ENCODE results near the gene VAV3. TPM values are rescaled to one million over a fixed set of nuclear protein-coding genes. Genes with fewer than 3 reads are reported as not detected.

The VAV3 gene
- polyA plus RNA-seq, 1 donor from 2014 or later = 7.9 TPM

DNA sequence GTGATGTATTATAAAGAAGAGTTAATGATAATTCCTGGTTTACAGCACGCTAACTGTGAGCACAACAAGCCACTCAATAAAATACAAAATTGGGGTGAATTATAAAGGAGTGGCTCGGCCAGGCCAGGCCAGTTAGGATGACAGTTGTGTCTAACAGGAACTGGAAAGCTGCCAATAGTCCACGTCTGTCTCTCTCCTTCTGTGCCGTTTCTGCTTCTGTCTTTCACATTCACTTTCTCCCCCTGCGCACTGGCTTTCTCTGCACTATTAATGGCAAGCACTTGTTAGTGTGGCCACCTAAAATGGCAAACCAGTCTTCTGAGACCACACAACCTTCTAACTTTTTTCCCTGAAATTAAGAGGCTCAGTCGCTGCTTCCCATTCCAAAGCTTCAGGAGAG lies 429.9 kb downstream of the VAV3 start:
- Mint-ChIP-seq H3K4me1 (no peaks in the 10 kb centered on the region), H3K27me3 (peaks cover 4% of the 10 kb centered on the region), H3K36me3 (no peaks in the 10 kb centered on the region), H3K4me3 (no peak overlapping the region), H3K9me3 (no peaks in the 10 kb centered on the region), H3K27ac (no peak overlapping the region)

DNA sequence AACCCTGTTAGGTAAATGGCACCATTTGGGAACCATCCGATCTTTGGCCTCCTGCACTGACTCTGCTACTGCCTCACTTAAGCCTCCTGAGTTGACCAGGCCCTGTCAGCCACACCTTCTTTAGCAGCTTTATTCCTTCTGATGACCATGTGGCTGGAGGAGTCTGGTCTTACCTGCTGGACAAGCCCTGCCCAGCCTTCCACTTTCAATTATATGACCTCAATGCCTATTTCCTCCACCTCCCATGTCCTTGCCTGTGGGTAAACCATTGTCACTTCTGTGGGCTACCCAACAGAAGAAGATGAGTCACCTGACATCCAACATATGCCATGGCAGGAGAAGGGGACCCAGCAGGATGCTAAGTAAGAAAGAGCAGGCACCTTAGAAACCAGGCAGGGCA lies 430.3 kb downstream of the VAV3 start:
- no peak overlapping the region for H3K27ac Mint-ChIP-seq

DNA sequence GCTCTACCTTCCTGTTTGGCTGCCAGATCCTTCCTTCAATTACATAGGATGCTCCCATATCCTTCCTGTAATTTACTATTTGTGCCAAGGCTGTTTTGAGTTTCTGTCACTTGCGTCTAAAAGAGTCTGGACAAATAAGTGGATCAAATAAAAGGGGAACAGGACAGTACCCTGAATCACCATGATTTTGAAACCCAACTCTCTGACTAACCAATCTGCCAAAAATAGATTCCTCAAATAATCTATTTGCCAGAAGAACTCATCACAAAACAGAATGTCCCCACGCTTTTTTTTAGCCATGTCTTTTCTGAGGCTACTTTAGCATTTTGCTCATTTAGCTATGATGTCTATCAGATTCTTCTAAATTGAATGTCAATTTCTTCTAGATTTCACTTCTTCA lies 431.5 kb downstream of the VAV3 start:
- Mint-ChIP-seq H3K36me3 (no peaks in the 10 kb centered on the region), H3K4me1 (peaks cover 0 to 5% (median 3%) of the 10 kb centered on the region in 3 donors), H3K4me3 (no peak overlapping the region), H3K9me3 (no peaks in the 10 kb centered on the region), H3K27me3 (peaks cover 4% of the 10 kb centered on the region), H3K27ac (no peak overlapping the region)

More for the DNA sequence above, 430.3 kb downstream of the VAV3 start:
- Mint-ChIP-seq H3K36me3 (no peaks in the 10 kb centered on the region), H3K9me3 (no peaks in the 10 kb centered on the region), H3K4me3 (no peak overlapping the region), H3K4me1 (peaks cover 0 to under 1% (median under 1%) of the 10 kb centered on the region in 3 donors), H3K27me3 (peaks cover 4% of the 10 kb centered on the region)

DNA sequence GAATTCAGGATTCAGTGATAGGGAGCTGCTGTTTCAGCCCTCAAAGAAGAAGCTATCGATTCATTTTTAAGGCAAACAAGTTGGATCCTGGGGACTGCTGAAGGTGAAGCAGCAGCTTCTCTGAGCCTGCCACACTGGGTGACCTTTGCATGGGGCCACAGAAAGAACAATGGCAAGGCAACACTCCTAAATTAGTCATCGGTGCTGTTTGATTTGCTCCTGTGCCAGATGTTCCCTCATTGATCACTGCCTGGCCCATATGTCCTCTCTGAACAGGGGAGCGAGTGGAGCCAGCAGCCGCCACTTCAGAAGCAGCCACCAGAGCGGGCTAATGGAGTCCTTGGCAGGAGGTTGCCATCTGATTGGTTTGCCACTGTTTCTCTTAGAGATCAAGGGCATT lies 432.7 kb downstream of the VAV3 start:
- H3K4me1 Mint-ChIP-seq = peaks cover 0 to 5% (median 3%) of the 10 kb centered on the region in 3 donors
- no peaks in the 10 kb centered on the region for H3K9me3 Mint-ChIP-seq
- H3K36me3 Mint-ChIP-seq = no peaks in the 10 kb centered on the region
- no peak overlapping the region for H3K4me3 Mint-ChIP-seq
- no peak overlapping the region for H3K27ac Mint-ChIP-seq
- H3K27me3 Mint-ChIP-seq = peaks cover 4% of the 10 kb centered on the region

DNA sequence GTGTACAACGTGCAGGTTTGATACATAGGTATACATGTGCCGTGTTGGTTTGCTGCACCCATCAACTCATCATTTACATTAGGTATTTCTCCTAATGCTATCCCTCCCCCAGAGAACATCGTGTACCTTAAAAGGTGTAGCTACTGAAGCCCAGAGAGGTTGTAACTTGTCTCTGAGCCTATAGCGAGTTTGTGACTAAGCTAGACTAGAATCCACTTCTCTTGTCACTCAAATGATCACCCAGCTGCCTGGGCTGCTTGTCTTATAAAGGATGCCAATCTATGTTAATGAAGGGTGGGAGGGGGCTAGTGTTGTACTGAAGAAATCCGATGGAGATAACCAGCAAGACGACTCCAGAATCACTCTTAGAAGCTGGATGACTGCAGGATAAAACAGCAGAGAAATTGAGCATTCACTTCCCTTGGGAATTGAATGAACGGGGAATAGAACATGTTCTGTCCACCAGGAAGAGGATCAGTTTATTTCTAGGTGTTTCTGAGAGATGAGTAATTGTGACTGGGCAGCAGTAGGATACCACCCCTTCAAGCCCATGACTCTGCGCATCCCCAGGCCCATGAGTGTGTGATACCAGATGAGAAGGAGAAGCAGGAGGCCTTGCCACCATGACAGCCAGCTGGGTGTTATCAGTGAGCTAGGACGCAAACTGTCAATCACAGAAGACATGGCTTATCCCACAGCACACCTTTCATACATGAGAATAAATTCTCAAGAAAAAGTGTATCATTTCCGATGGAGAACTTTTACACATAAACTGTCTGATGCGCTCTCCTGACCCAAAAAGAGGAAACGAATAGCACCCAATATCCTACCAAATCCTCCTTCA lies 433.7 kb downstream of the VAV3 start:
- H3K36me3 Mint-ChIP-seq = no peaks in the 10 kb centered on the region
- H3K9me3 Mint-ChIP-seq = no peaks in the 10 kb centered on the region
- H3K27me3 Mint-ChIP-seq = peaks cover 4% of the 10 kb centered on the region
- no peak overlapping the region for H3K27ac Mint-ChIP-seq
- no peak overlapping the region for H3K4me3 Mint-ChIP-seq
- H3K4me1 Mint-ChIP-seq = peaks cover 0 to 5% (median 3%) of the 10 kb centered on the region in 3 donors

DNA sequence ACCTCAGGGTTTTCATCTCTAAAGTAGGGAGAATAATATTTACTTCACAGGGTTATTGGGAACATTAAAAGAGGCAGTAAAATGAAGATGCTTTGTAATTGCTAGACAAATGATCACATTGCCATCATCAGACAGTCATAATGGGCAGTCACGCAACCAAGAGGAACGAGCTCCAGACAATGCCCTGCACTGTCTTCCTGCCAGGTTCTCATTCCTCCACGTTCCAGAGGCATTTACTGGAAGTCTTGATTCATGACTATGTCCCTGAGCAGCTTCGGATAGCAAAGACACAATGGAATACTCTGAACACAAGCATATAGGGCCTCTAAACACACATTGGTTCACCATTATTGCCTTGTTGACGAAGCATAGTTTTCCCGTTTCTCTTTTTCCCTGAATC lies 434.4 kb downstream of the VAV3 start:
- peaks cover 0 to 5% (median 3%) of the 10 kb centered on the region in 3 donors for H3K4me1 Mint-ChIP-seq
- H3K27me3 Mint-ChIP-seq = peaks cover 4% of the 10 kb centered on the region
- H3K4me3 Mint-ChIP-seq = no peak overlapping the region
- H3K36me3 Mint-ChIP-seq = no peaks in the 10 kb centered on the region
- H3K27ac Mint-ChIP-seq = no peak overlapping the region
- no peaks in the 10 kb centered on the region for H3K9me3 Mint-ChIP-seq

DNA sequence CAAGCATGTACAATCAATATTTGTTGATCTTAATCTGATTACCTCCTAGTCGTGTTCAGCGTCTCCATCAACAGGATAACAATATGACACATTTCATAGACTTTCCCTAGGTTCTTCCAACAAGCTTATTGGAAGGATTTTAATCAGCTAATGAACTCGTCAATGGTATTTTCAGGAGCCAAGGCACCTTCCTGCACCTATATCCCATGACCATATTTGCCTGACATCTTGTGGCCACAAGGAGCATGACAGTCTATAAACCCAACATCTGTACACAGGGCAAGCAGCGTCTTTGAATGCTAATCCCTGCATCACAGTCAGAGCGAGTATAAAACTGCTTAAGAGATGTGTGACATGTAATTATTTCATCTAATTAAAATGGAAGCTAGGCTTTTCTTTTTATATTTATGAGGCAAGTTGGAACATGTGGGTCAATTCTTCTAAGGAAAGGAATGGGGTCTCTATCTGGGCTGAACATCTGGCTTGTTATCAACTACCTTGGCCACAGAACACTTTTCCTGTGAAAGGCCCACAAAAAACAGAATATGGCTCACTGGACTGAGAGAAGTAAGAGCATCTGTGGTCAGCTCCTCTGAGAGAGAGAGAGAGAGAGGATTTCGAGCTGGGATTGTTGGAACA lies 435.4 kb downstream of the VAV3 start:
- H3K9me3 Mint-ChIP-seq = no peaks in the 10 kb centered on the region
- H3K27me3 Mint-ChIP-seq = peaks cover 2% of the 10 kb centered on the region
- no peak overlapping the region for H3K27ac Mint-ChIP-seq
- H3K4me3 Mint-ChIP-seq = no peak overlapping the region
- H3K4me1 Mint-ChIP-seq = peaks cover 0 to 5% (median 3%) of the 10 kb centered on the region in 3 donors
- no peaks in the 10 kb centered on the region for H3K36me3 Mint-ChIP-seq

DNA sequence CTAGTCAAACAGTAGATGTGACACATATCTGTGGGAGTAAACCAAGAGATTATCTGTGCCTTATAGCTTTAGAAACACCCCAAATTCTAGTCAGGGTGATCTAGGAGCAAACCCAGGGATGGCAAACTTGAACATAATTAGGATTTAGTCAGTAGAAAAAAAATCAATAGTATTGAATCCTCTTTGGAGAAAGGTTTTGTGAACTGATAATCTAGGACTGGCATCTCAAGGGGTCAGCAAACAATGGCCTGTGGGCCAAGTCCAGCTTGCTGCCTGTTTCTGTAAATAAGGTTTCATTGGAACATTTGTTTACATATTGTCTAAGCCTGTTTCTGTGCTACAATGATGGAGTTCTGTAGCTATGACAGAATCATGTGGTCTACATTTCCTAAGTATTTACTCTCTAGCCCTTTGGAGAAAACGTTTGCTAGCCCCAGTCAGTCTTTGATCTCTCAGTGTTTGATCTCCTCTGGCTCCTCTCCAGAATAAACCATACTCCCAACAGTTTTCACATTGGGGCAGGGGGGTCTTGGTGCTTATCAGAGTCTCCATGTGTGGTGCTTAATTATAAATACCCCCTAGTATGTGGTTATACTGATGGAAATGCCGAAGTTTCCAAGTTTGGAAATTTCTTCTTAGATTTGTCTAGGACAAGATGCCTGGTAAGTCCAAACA lies 438.3 kb downstream of the VAV3 start:
- H3K27me3 Mint-ChIP-seq = peaks cover 2% of the 10 kb centered on the region
- H3K27ac Mint-ChIP-seq = no peak overlapping the region
- H3K4me1 Mint-ChIP-seq = peaks cover 0 to 10% (median 7%) of the 10 kb centered on the region in 3 donors
- no peaks in the 10 kb centered on the region for H3K9me3 Mint-ChIP-seq
- H3K36me3 Mint-ChIP-seq = no peaks in the 10 kb centered on the region
- H3K4me3 Mint-ChIP-seq = no peak overlapping the region

DNA sequence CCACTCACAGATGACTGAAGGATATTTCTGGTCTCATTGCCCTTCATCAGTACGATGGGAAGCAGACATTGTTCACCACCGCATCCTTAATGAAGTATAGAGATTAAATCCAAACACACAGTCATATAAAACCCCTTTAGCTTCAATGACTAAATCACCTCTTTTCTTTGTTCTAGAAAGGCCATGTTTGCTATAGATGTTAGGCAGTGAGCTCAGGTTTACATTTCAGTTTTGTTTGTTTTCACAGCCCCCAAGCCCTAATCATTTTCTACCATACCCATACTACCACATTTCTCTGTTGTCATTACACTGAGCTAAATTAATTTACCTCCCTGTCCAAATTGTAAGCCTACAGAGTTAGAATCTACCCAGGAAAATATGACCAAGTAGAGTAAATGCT lies 439.0 kb downstream of the VAV3 start:
- peaks cover 0 to 10% (median 7%) of the 10 kb centered on the region in 3 donors for H3K4me1 Mint-ChIP-seq
- H3K4me3 Mint-ChIP-seq = no peak overlapping the region
- H3K27ac Mint-ChIP-seq = no peak overlapping the region
- H3K36me3 Mint-ChIP-seq = no peaks in the 10 kb centered on the region
- H3K27me3 Mint-ChIP-seq = no peaks in the 10 kb centered on the region
- no peaks in the 10 kb centered on the region for H3K9me3 Mint-ChIP-seq

DNA sequence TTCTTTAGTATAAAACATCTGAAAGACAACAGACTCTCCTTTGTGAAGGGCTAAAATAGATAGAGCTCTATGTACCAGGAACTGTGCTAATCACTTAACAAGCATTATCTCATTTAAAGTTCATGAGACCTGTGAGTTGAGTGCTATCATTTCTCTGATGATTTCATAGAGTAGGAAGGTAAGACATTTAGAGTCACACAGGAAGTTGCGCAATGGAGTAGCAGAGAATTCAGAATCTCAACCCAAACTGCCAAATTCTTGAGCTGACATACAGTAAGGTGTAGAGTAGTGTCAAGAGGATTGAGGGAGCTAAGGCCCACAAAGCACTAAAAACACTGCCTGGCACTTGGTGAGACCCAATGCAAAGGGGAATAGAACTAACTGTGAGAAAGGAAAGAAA lies 439.8 kb downstream of the VAV3 start:
- Mint-ChIP-seq H3K4me3 (no peak overlapping the region), H3K4me1 (peaks cover 0 to 10% (median 7%) of the 10 kb centered on the region in 3 donors), H3K27me3 (no peaks in the 10 kb centered on the region), H3K36me3 (no peaks in the 10 kb centered on the region), H3K9me3 (no peaks in the 10 kb centered on the region), H3K27ac (no peak overlapping the region)

DNA sequence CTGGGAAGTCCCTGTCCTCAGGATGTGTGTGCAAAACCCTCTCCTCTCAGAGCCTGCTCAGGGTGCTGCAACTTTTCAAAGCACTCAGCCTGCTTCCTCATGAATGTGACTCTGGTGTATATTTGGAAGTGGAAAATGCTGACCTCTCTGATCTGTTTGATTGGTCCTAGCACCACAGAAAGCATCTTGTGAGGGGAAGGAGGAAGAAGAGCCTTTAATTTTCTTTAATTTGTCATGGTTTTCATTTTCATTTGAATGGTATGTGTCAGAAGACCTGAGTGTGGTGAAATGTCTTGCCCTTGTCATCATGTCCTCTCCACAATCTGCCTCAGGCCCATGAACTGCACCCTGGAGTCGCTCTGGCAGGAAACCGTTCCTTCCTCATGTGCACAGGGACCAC lies 440.7 kb downstream of the VAV3 start:
- H3K4me3 Mint-ChIP-seq = no peak overlapping the region
- H3K9me3 Mint-ChIP-seq = no peaks in the 10 kb centered on the region
- no peaks in the 10 kb centered on the region for H3K36me3 Mint-ChIP-seq
- no peak overlapping the region for H3K27ac Mint-ChIP-seq
- peaks cover 0 to 7% (median 4%) of the 10 kb centered on the region in 3 donors for H3K4me1 Mint-ChIP-seq
- H3K27me3 Mint-ChIP-seq = no peaks in the 10 kb centered on the region

DNA sequence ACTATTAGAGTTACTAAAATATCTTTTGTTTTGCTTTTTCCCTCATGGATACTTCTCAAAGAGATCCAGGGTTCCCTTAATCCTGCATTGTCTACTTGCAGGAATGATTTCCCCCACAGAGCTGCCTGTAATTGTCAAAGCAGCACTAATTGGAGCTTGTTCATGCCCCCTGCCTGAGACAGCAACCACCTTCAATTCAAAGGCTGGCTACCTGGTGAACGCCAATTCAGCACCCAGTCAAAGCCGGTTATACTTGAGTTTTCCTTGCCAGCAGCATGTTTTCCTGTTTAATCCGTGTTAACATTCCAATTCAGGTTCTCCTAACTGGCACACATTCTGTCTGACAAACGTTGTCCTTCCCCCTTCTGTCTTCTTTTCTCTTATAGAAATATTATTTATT lies 441.2 kb downstream of the VAV3 start:
- Mint-ChIP-seq H3K4me3 (no peak overlapping the region), H3K27me3 (no peaks in the 10 kb centered on the region), H3K36me3 (no peaks in the 10 kb centered on the region), H3K27ac (no peak overlapping the region), H3K9me3 (no peaks in the 10 kb centered on the region), H3K4me1 (peaks cover 0 to 5% (median 4%) of the 10 kb centered on the region in 3 donors)

DNA sequence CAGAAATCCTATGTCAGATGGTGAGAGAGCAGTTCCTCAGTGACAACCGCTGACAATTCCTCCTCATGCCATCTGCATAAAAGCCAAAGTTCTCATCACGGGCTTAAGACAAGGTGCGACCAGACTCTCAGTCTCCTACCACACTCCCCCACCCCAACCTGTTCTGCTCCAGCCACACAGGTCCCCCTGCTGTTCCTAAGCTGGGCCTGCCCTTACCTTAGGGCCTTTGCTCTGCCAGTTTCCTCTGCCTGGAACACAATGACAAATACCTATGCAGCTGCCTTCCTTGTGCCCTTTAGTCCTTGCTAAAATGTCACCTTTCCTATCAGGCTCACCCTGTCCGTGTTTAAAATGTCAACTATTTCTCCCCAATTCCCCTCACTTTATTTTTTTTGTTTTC lies 441.9 kb downstream of the VAV3 start:
- H3K4me3 Mint-ChIP-seq = no peak overlapping the region

More for the DNA sequence above, 441.9 kb downstream of the VAV3 start:
- Mint-ChIP-seq H3K36me3 (no peaks in the 10 kb centered on the region), H3K27me3 (no peaks in the 10 kb centered on the region), H3K9me3 (no peaks in the 10 kb centered on the region), H3K4me1 (peaks cover 0 to 5% (median 4%) of the 10 kb centered on the region in 3 donors), H3K27ac (no peak overlapping the region)

Data from IgD-negative memory B cell (primary cell).